ENCODE measurements around the gene PLAAT4.
"Not testable (repeated sequence)": the region's sequence is repeated elsewhere in the genome, so short reads cannot be mapped to it uniquely, and the experiment has no call there.

Gene PLAAT4

DNA sequence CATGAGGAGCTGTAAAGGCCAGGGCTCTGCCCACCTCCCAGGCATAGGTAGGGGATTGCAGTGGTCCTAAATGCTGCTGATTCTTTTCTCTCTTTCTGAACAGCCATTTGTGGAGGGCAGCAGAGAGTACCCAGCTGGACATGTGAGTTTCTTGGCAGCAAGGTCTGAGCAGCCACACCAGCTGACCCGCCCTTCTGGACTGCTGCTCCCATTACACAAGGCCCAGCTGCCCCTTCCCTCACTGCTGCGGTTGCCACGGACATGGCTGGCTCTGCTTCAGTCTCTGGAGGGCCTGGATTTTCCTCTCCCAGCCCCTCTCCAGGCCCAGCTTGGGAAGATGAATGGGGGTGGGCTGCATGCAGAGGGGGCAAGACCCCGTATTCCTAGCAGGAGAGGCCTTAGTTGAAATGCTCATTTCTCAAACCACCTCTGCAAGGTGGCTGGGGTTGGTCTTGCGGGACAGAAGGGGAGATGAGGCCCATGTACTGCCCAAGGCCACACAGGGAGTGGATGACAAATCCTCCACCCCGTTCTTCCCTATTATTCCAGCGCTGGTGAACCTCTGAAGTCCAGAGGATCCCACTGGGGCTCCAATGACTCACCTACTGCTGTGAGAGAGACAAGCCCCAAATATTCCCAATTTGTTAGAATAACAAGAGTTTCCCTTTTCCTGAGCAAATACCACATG is 26.1 kb upstream of the PLAAT4 start:
- H3K27ac ChIP-seq, result no peak overlapping the region
- DNase-seq (ENCODE audit: low read depth, low spot score), result no peak

GRCh38 chr11:63511048-63511748 is 25.4 kb upstream of the PLAAT4 start:
- no peak overlapping the region for H3K27ac ChIP-seq
- no peak for DNase-seq (ENCODE audit: low read depth, low spot score)

- no peak overlapping the region for H3K27ac ChIP-seq
These were observed 23.8 kb upstream of the PLAAT4 start for GRCh38 chr11:63512816-63513215.

DNA sequence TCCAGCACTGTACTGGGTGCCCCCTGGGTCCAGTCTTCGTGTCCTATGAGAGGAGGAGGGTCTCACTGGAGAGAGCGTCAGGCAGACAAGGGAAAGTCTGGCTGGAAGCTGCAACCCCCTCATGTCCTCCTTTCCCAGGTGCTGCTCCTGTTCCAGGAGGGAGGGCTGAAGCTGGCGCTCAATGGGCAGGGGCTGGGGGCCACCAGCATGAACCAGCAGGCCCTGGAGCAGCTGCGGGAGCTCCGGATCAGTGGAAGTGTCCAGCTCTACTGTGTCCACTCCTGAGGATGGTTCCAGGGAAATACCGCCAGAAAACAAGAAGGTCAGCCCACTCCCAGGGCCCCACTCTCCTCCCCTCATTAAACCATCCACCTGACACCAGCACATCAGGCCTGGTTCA is 20.5 kb upstream of the PLAAT4 start:
- no peak overlapping the region for H3K27ac ChIP-seq
- DNase-seq (ENCODE audit: low read depth, low spot score), result no peak

More at GRCh38 chr11:63512816-63513215, 23.8 kb upstream of the PLAAT4 start:
- DNase-seq (ENCODE audit: low read depth, low spot score), result no peak

GRCh38 chr11:63517156-63517555 is 19.5 kb upstream of the PLAAT4 start:
- no peak overlapping the region for H3K27ac ChIP-seq
- no peak for DNase-seq (ENCODE audit: low read depth, low spot score)

DNA sequence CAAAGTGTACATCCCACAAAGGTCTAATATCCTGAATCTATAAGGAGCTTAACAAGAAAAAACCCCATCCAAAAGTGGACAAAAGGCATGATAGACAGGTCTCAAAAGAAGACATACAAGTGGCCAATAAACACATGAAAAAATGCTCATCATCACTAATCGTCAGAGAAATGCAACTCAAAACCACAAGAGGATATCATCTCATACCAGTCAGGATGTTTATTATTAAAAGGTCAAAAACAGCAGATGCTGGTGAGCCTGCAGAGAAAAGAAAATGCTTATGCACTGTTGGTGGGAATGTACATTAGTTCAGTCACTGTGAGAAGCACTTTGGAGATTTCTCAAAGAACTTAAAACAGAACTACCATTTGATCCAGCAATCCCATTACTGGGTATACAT is 18.1 kb upstream of the PLAAT4 start:
- no peak overlapping the region for H3K27ac ChIP-seq
- DNase-seq (ENCODE audit: low read depth, low spot score), result no peak

DNA sequence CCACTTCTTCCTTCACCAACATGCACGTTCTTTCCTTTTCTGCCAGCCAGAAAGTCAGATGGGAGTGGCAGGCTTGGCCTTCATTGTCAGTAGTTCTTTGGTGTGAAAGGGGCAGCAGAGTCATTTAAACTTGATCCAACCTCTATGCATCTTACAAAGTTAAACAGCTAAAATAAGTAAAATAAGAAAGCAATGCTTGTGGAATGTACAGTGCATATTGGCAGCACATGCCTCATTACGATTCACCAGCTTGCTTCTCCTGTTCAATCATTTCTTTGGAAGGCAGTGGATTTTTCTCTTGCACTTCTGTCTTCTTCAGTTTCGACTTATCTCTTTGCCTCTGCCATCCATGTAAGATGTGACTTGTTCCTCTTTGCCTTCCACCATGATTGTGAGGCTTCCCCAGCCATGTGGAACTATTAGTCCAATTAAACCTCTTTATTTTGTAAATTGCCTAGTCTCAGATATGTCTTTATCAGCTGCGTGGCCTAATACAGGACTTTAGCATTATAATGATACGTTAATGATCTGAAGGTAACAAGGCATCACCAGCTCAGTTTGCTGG is 15.9 kb upstream of the PLAAT4 start:
- no peak overlapping the region for H3K27ac ChIP-seq
- DNase-seq (ENCODE audit: low read depth, low spot score), result no peak

DNA sequence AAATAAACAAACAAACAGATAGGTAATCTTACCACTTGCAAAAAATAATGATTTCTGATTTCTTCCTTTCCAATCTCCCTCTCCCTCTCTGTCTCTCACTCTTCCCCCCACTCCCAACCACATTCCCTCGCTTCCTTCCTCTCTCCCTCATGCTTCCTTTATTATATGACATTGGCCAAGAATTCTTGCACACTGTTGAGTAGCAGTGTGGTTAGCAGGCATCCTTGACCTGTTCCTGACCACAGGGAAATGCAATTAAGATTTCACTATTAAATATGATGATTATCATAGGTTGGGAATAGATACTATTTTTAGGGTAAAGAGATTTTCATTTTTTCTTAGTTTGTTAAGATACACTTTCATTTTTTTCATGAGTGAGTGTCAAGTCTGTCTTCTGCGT is 14.7 kb upstream of the PLAAT4 start:
- no peak for DNase-seq (ENCODE audit: low read depth, low spot score)
- no peak overlapping the region for H3K27ac ChIP-seq

DNA sequence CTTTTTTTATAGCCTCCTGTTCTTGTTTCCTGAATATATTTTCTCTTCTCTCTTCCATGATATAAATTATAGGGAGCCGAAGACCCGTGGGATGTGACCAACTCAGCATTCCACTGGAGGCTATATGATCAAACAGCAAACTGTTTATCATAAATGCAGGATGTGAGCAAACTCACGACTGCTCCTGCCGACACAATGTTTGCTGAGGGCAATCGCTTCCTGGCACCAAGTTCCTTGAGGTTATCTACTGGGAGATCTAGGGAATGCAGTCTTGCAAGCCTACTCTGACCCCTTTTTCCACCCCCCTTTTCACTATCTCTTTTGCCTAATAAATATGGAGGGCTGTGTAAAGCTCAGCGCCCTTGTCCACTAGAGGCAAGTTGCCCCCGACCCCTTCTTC is 13.5 kb upstream of the PLAAT4 start:
- no peak overlapping the region for H3K27ac ChIP-seq
- no peak for DNase-seq (ENCODE audit: low read depth, low spot score)

- DNase-seq (ENCODE audit: low read depth, low spot score), result no peak
- peak overlapping the region; percentile 60 for H3K27ac ChIP-seq
These were observed 8.9 kb upstream of the PLAAT4 start for GRCh38 chr11:63527667-63528066.

GRCh38 chr11:63528156-63528555 is 8.5 kb upstream of the PLAAT4 start:
- not testable (repeated sequence) for DNase-seq (ENCODE audit: low read depth, low spot score)
- peak overlapping the region; percentile 60 for H3K27ac ChIP-seq

DNA sequence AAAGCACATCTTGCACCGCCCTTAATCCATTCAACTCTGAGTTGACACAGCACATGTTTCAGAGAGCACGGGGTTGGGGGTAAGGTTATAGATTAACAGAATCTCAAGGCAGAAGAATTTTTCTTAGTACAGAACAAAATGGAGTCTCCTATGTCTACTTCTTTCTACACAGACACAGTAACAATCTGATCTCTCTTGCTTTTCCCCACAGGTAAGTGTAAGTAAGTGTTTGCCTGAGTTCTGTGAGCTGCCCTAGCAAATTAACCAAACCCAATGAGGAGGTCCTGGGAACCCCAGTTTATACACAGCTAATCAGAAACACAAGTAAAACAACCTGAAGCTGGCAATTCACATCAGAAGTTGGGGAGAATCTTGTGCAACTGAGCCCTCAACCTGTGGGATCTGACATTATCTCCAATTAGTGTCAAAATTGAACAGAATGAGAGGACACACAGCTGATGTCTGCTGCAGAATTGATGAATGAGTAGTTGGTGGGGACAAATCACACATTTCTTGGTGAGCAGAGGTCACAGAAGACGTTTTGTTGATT is 7.8 kb upstream of the PLAAT4 start:
- not testable (repeated sequence) for DNase-seq (ENCODE audit: low read depth, low spot score)
- H3K27ac ChIP-seq, result peak overlapping the region; percentile 60

GRCh38 chr11:63529373-63529772 is 7.2 kb upstream of the PLAAT4 start:
- DNase-seq (ENCODE audit: low read depth, low spot score), result not testable (repeated sequence)
- H3K27ac ChIP-seq, result peak overlapping the region; percentile 60

GRCh38 chr11:63530021-63530420 is 6.6 kb upstream of the PLAAT4 start:
- DNase-seq (ENCODE audit: low read depth, low spot score), result no peak
- H3K27ac ChIP-seq, result peak overlapping the region; percentile 60

DNA sequence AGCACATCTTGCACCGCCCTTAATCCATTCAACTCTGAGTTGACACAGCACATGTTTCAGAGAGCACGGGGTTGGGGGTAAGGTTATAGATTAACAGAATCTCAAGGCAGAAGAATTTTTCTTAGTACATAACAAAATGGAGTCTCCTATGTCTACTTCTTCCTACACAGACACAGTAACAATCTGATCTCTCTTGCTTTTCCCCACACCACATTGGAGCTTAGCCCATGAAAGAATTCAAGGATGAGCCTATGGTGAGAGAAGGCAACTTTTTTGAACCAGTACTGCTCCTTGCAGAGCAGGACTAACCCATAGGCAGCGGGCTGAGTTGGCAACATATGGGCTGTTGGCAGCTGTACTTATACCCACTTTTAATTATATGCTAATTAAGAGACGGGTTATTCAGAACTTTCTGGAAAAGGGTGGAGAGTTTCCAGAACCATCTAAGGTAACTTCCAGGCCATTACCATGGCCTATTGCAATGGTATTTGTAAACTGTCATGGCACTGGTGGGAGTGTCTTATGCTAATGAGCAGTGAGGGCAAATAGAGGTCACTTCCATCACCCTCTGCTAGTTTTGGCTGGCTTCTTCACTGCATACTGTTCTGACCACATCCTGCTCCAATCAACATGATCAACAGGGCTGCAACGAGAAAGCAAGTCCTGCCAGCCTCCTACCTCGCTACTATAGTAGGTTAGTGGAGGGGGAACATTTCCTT is 5.4 kb upstream of the PLAAT4 start:
- peak overlapping the region; percentile 53 for H3K27ac ChIP-seq
- DNase-seq (ENCODE audit: low read depth, low spot score), result peak; percentile 76

- H3K27ac ChIP-seq, result no peak overlapping the region
- no peak for DNase-seq (ENCODE audit: low read depth, low spot score)
These were observed 4.5 kb upstream of the PLAAT4 start for GRCh38 chr11:63532117-63532516.

DNA sequence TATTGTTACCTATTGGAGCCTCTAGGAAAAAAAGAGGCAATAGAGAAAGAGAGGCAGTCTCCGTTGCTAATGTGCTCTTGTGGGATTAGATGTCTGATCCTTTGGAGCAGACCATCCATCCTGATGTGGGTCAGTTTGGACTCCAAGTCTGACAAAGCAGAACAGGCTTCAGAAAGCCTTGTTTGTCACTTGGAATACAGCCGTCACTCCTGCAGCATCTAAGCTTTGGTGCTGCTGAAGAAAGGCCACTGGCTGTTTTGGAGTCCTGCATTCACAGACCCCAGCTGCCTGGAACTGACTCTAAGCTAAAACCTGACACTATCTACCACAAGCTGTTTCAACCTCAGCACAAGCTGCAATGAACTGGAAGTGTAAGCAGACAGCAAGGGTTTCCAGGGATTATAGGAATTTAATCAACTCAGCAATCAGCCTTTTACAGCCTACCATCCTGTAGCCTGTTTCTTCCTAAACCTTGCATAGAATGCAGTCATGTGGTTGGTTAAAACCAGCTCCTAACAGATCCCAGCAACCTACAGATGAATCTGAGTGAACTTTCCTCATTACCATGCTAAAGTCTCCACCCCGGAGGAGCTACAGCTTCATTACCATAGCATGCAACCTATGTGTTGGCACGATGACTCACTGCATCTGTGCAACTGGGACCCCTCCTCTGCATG is 3.7 kb upstream of the PLAAT4 start:
- no peak for DNase-seq (ENCODE audit: low read depth, low spot score)
- H3K27ac ChIP-seq, result no peak overlapping the region

DNA sequence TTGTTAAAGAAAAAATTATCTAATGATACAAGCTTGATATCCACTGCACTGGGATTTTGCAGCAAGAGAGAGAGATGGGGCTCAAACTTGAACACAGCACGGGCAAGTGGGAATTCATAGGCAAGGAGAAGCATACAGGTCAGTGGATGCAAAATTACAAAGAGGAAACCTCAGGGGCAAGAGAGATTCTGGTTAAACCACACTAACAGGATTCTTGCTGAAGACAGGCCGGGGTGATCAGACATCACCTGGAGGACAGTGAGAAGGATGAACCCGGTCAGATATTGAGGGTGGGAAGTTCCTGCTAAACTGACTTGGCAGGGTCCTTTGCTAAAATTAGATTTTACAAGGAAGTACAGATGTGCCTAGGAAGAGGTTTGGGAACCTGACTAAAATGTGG is 2.5 kb upstream of the PLAAT4 start:
- no peak for DNase-seq (ENCODE audit: low read depth, low spot score)
- H3K27ac ChIP-seq, result no peak overlapping the region

DNA sequence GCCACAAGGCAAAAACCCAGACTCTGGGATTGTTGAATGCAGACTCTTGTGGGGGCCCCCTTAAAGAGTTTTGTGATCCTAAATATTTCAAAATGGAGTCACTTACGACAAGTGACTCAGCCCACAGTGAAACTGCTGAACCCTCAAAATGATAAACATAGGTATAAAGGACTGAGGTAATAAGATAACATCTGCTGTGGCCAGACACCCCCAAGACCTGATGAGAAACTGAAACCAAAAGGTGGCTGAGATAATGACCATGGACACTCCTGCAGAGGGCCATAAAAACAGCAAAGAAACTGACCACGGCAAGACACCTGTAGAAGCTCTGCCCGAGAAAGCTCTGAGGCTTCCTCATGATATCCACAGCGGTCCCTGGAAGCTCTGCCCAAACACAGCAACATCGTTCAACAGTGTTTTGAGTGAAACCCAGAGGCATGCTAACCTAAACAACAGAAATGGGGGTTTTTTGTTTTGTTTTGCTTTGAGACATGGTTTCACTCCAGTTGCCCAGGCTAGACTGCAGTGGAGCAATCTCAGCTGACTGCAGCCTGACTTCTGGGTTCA is 1.6 kb upstream of the PLAAT4 start:
- H3K27ac ChIP-seq, result no peak overlapping the region
- DNase-seq (ENCODE audit: low read depth, low spot score), result no peak

DNA sequence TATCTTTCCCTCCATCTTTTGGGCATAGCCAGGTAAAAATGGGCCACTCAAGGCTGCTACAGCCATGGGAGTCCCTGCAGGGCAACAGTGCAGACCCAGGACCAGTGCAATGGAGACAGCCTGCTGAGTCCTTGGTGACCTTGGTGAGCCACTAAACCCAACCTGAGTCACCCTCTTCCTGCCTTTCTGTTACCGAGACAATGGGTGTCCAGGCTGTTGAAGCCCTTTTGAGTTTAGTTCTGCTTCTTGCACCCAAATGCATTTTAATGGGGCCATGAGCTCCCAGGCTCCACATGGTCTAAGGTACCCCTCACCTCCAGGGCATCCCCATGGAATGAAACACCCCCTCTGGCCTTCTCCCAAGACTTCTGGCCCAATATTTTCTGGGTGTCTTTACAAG is 874 bp upstream of the PLAAT4 start:
- no peak for DNase-seq (ENCODE audit: low read depth, low spot score)
- H3K27ac ChIP-seq, result no peak overlapping the region

Data from epithelial cell of prostate (primary cell).